Testis (tissue), 2 donors: ENCODE results near the gene TMEM198.

Experiments
- POLR2A ChIP-seq: fragments of 450-650 bp; IDR thresholded peaks from one replicate; pipeline ENCODE4 v1.6.1; 2017; ENCODE audit warnings: antibody characterized with exemption, mild to moderate bottlenecking, moderate library complexity
- TF ChIP-seq, protein P1 (sequence below), 3 experiments: fragments of 450-650 bp in 2 of 3; fragments of 200-600 bp in 1 of 3; sonication (generic) in 1 of 3; IDR thresholded peaks; one replicate each; pipeline ENCODE4 v1.5.1; 2016 to 2019; ENCODE audit warnings: antibody characterized with exemption in 3 of 3, mild to moderate bottlenecking in 2 of 3, moderate library complexity in 1 of 3

DNA sequence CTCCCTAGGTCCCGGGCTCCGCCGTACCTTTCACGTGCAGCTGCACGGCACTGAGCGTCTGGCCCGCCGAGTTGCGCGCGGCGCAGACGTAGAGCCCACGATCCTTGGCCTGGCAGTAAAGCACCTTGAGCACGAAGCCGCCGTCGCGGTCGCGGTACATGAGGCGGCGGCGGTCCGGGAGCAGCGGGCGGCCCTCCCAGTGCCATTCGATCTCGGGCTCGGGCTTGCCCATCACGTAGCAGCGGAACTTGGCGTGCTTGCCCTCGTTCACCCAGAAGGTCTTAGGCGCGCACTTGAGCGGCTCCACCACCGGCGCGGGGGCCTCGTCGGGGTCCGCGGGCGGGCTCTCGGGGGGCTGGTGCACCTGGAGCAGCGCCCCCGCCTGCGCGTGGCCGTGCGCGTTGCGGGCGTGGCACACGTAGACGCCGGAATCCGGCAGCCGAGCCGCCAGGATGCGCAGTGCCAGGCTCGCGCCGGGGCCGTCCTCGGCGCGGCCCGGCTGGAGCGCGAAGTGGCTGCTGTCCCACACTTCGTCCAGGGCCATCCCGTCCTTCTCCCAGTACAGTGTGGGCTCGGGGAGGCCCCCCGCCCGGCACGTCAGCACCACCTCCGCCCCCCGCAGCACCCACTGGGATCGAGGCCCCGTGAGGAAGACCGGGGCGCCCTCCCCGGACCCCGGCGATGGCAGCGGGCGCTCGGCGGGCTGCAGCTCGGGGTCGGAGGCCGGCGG, 26.5 kb downstream of the TMEM198 start:
- TF ChIP-seq, protein P1, sequence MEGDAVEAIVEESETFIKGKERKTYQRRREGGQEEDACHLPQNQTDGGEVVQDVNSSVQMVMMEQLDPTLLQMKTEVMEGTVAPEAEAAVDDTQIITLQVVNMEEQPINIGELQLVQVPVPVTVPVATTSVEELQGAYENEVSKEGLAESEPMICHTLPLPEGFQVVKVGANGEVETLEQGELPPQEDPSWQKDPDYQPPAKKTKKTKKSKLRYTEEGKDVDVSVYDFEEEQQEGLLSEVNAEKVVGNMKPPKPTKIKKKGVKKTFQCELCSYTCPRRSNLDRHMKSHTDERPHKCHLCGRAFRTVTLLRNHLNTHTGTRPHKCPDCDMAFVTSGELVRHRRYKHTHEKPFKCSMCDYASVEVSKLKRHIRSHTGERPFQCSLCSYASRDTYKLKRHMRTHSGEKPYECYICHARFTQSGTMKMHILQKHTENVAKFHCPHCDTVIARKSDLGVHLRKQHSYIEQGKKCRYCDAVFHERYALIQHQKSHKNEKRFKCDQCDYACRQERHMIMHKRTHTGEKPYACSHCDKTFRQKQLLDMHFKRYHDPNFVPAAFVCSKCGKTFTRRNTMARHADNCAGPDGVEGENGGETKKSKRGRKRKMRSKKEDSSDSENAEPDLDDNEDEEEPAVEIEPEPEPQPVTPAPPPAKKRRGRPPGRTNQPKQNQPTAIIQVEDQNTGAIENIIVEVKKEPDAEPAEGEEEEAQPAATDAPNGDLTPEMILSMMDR (IDR thresholded peaks at IDR 0.05), result no peak
- no peak for TF ChIP-seq POLR2A
